Adrenal gland (tissue), 5 donors: Measurements from ENCODE around the gene PLPPR5.

Experiments used
- POLR2A ChIP-seq, 2 donors: fragments of 450-650 bp; IDR thresholded peaks; one replicate each; pipeline ENCODE4 v1.6.1; 2017; ENCODE audit warnings: antibody characterized with exemption in 2 of 2, mild to moderate bottlenecking in 2 of 2, moderate library complexity in 1 of 2
- TF ChIP-seq, protein P1 (sequence below), 6 experiments: fragments of 450-650 bp in 4 of 6; fragments of 200-600 bp in 2 of 6; sonication (generic) in 1 of 6; IDR thresholded peaks; 1 replicate in 5 of 6; 2 replicates in 1 of 6; pipeline versions ENCODE4 v1.5.1 to v1.8.0; 2016 to 2021; ENCODE audit warnings: antibody characterized with exemption in 6 of 6, mild to moderate bottlenecking in 2 of 6, moderate library complexity in 1 of 6
- donor health status: DM: no; HTN: no; CAD: no.

DNA sequence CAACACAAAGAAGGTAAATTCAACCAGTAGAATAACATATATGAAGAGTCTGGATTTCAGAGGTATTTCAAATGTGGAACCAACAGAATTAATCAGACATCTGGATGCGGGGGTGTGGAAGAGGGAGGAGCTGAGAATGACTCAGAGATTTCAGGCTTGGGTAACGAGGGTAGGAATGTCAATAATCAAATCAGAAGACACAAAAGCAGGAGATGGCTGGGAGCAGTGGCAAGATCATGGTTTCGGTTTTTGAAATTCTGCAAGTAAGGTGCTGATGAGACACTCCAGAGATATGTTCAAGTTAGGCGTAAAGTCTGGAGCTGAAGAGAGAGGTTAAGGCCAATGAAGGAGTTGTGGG lies 64.0 kb downstream of the PLPPR5 start:
- TF ChIP-seq, protein P1, sequence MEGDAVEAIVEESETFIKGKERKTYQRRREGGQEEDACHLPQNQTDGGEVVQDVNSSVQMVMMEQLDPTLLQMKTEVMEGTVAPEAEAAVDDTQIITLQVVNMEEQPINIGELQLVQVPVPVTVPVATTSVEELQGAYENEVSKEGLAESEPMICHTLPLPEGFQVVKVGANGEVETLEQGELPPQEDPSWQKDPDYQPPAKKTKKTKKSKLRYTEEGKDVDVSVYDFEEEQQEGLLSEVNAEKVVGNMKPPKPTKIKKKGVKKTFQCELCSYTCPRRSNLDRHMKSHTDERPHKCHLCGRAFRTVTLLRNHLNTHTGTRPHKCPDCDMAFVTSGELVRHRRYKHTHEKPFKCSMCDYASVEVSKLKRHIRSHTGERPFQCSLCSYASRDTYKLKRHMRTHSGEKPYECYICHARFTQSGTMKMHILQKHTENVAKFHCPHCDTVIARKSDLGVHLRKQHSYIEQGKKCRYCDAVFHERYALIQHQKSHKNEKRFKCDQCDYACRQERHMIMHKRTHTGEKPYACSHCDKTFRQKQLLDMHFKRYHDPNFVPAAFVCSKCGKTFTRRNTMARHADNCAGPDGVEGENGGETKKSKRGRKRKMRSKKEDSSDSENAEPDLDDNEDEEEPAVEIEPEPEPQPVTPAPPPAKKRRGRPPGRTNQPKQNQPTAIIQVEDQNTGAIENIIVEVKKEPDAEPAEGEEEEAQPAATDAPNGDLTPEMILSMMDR (IDR thresholded peaks at IDR 0.05), result no peak
- no peak for TF ChIP-seq POLR2A (IDR thresholded peaks at IDR 0.05)
